ENCODE measurements around the gene MBOAT7.

MBOAT7 gene

DNA sequence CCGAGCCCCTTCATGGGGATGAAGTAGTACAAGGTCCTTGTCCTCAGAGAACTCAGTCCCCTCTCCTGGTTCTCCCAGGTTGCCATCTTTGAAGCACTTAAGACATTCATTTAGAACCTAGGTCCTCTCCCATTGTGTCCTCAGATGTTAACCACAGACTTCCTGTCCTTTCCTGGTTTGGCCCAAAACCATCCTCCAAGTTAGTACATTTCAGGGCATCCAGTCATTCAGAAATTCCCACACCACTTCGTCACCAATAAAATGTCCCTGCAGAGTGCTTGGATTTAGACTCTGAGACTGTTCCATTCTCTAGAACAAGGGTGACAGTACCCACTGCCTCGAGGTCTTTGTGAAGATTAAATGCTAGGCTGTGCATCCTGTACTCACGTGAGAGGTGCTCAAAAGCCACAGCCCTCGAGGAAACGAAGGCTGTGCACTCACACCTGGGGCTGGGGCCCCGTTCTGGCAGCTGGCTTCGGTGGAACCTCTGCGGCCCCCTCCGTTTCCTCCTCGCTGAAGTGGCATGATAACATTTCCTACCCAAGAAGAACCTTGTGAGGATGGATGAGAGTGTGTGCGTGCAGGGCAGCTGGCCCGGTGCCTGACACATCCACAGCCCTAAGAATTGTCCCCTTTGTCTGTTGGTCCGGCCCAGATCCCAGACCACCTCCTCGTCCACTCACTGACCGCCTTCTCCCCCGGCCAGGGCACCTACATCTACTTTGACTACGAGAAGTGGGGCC is 34.6 kb downstream of the MBOAT7 start:
- H3K27ac ChIP-seq (ENCODE audit: poor library complexity, severe bottlenecking), result no peak overlapping the region
- H3K4me1 ChIP-seq (ENCODE audit: insufficient read depth, poor library complexity, severe bottlenecking), result no peaks in the 10 kb centered on the region
- DNase-seq (ENCODE audit: low spot score) (no peak), ATAC-seq (ENCODE audit: low read depth) (no peak)
- H3K27me3 ChIP-seq (ENCODE audit: insufficient read depth, poor library complexity, severe bottlenecking), result no peaks in the 10 kb centered on the region
- no peaks in the 10 kb centered on the region for H3K9me3 ChIP-seq (ENCODE audit: severe bottlenecking)
- peaks cover 86% of the 10 kb centered on the region for H3K36me3 ChIP-seq (ENCODE audit: low read depth)
- no peak overlapping the region for H3K4me3 ChIP-seq (ENCODE audit: severe bottlenecking)
- TF ChIP-seq, protein P1, sequence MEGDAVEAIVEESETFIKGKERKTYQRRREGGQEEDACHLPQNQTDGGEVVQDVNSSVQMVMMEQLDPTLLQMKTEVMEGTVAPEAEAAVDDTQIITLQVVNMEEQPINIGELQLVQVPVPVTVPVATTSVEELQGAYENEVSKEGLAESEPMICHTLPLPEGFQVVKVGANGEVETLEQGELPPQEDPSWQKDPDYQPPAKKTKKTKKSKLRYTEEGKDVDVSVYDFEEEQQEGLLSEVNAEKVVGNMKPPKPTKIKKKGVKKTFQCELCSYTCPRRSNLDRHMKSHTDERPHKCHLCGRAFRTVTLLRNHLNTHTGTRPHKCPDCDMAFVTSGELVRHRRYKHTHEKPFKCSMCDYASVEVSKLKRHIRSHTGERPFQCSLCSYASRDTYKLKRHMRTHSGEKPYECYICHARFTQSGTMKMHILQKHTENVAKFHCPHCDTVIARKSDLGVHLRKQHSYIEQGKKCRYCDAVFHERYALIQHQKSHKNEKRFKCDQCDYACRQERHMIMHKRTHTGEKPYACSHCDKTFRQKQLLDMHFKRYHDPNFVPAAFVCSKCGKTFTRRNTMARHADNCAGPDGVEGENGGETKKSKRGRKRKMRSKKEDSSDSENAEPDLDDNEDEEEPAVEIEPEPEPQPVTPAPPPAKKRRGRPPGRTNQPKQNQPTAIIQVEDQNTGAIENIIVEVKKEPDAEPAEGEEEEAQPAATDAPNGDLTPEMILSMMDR (IDR thresholded peaks at IDR 0.05; ENCODE audit: poor library complexity, severe bottlenecking), result no peak

DNA sequence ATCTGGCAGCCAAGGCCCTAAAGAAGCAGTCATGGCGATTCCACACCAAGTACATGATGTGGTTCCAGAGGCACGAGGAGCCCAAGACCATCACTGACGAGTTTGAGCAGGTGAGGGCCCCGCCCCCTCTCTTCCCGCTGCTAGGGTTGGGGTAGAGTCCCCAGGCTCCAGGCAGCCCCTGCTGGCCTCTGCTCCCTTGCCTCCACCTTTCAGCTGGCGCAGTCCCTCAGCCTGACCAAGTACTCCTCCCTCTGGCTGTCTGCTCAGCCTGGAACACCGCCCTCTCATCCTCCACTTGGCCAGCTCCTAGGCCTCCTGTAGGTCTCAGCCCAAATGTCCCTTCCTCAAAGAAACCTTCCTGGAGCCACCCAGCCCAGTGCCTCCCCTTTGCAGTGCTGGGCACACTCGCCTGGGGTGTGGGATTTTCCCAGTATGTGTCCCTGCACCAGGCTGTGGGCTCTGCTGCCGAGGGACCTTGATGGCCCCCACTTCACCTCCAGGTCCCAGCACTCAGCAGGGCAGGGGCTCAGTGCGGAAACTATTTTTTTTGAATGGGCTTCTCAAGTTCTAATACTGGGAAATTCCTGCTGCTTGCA is 35.6 kb downstream of the MBOAT7 start:
- Histone ChIP-seq H3K27ac (ENCODE audit: poor library complexity, severe bottlenecking) (no peak overlapping the region), H3K4me1 (ENCODE audit: insufficient read depth, poor library complexity, severe bottlenecking) (no peaks in the 10 kb centered on the region), H3K9me3 (ENCODE audit: severe bottlenecking) (no peaks in the 10 kb centered on the region), H3K27me3 (ENCODE audit: insufficient read depth, poor library complexity, severe bottlenecking) (no peaks in the 10 kb centered on the region), H3K4me3 (ENCODE audit: severe bottlenecking) (no peak overlapping the region), H3K36me3 (ENCODE audit: low read depth) (peaks cover 95% of the 10 kb centered on the region)
- TF ChIP-seq, protein P1 (IDR thresholded peaks at IDR 0.05; ENCODE audit: poor library complexity, severe bottlenecking), result no peak
- ATAC-seq (ENCODE audit: low read depth), result no peak; the same call in 2 of the 3 replicates
- DNase-seq (ENCODE audit: low spot score), result no peak

DNA sequence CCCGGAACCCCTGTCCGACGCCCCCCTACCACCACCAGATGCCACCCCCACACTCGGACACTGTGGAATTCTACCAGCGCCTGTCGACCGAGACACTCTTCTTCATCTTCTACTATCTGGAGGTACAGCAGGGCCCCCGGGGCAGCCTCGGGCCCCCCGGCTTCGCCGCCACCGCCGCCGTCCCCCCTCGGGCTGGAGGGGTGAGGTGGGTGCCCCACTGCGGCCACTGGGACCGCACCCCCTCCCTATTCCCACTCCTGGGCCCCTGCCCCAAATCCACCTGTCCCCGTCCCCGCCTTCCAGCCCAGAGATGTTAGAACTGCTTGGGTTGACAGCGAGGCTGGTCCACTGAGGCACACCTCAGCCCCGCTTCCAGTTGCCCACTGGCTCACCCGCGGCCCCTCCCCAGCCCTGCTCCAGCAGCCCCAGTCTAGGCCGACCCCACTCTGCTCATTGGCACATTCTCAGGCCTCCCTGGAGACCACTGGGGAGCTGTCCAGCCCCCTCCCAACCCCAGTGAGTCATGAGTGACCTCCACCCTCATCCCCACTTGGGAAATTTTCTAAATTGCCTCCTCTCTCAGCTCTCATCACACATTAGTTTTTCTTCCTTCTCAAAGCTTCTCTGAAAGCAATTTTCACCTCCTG is 36.4 kb downstream of the MBOAT7 start:
- no peaks in the 10 kb centered on the region for H3K4me1 ChIP-seq (ENCODE audit: insufficient read depth, poor library complexity, severe bottlenecking)
- no peaks in the 10 kb centered on the region for H3K9me3 ChIP-seq (ENCODE audit: severe bottlenecking)
- DNase-seq (ENCODE audit: low spot score), result no peak
- H3K27ac ChIP-seq (ENCODE audit: poor library complexity, severe bottlenecking), result no peak overlapping the region
- ATAC-seq (ENCODE audit: low read depth), result no peak
- H3K27me3 ChIP-seq (ENCODE audit: insufficient read depth, poor library complexity, severe bottlenecking), result no peaks in the 10 kb centered on the region
- TF ChIP-seq, protein P1 (IDR thresholded peaks at IDR 0.05; ENCODE audit: poor library complexity, severe bottlenecking), result no peak
- peaks cover 96% of the 10 kb centered on the region for H3K36me3 ChIP-seq (ENCODE audit: low read depth)
- no peak overlapping the region for H3K4me3 ChIP-seq (ENCODE audit: severe bottlenecking)

DNA sequence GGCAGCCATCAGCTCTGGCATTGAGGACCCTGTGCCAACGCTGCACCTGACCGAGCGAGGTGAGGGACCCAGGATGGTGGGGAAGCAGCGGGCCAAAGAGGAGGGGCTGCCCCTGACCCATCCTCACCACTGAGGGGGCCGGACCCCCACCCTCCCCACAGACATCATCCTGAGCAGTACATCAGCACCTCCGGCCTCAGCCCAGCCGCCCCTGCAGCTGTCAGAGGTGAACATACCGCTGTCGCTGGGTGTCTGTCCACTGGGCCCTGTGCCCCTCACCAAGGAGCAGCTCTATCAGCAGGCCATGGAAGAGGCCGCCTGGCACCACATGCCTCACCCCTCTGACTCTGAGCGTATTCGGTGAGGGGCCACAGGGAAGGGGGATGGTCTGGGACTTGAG is 37.1 kb downstream of the MBOAT7 start:
- DNase-seq (ENCODE audit: low spot score) (no peak), ATAC-seq (ENCODE audit: low read depth) (no peak)
- no peak overlapping the region for H3K4me3 ChIP-seq (ENCODE audit: severe bottlenecking)
- no peaks in the 10 kb centered on the region for H3K27me3 ChIP-seq (ENCODE audit: insufficient read depth, poor library complexity, severe bottlenecking)
- no peaks in the 10 kb centered on the region for H3K4me1 ChIP-seq (ENCODE audit: insufficient read depth, poor library complexity, severe bottlenecking)
- H3K36me3 ChIP-seq (ENCODE audit: low read depth), result peaks cover 96% of the 10 kb centered on the region
- TF ChIP-seq, protein P1 (IDR thresholded peaks at IDR 0.05; ENCODE audit: poor library complexity, severe bottlenecking), result no peak
- no peaks in the 10 kb centered on the region for H3K9me3 ChIP-seq (ENCODE audit: severe bottlenecking)
- no peak overlapping the region for H3K27ac ChIP-seq (ENCODE audit: poor library complexity, severe bottlenecking)
